Stimulated activated effector memory CD8-positive, alpha-beta T cell treated with anti-CD3 and anti-CD28 coated beads, Interleukin-12 subunit alpha, Interleukin-12 subunit beta, amount 100 ng/mL, for 72 hours (primary cell): Measurements from ENCODE around the gene ZNF358.

ENCODE experiments used
- ATAC-seq: fragments of 150-1000 bp; cut with Tn5 transposase; 2 replicates; pipeline ENCODE4 v1.10.0; 2021
- DNase-seq, 2 donors: peaks; one replicate each; pipeline ENCODE4 v3.0.0; 2021 to 2022; ENCODE audit warnings: low spot score in 2 of 2
- H3K27ac Mint-ChIP-seq: one replicate; pipeline ENCODE4 v1.8.0; 2022; ENCODE audit warnings: mild to moderate bottlenecking, mixed read lengths
- H3K36me3 Mint-ChIP-seq: one replicate; pipeline ENCODE4 v1.8.0; 2022; ENCODE audit warnings: mild to moderate bottlenecking, mixed read lengths
- H3K4me1 Mint-ChIP-seq: one replicate; pipeline ENCODE4 v1.8.0; 2022; ENCODE audit warnings: mixed read lengths
- H3K4me3 Mint-ChIP-seq: one replicate; pipeline ENCODE4 v1.8.0; 2022; ENCODE audit warnings: mild to moderate bottlenecking, mixed read lengths
- H3K9me3 Mint-ChIP-seq: one replicate; pipeline ENCODE4 v1.8.0; 2022; ENCODE audit warnings: mixed read lengths

The ZNF358 gene

GRCh38 chr19:7522072-7522922, 6.4 kb downstream of the ZNF358 start, which contains the start of gene MCOLN1:
TSS of gene MCOLN1 (plus strand) at chr19:7522624. CDS start at chr19:7522751, 127 bp downstream.
- Mint-ChIP-seq H3K9me3 (no peaks in the 10 kb centered on the region), H3K4me3 (peak within 1 kb of the TSS; percentile 75), H3K36me3 (peaks cover 33% of the 10 kb centered on the region), H3K4me1 (peaks cover 28% of the 10 kb centered on the region), H3K27ac (peak within 1 kb of the TSS; percentile 92)
- ATAC-seq: peak; percentile 89
- DNase-seq: peak; percentile 99

GRCh38 chr19:7522923-7523667, 7.2 kb downstream of the ZNF358 start:
- H3K4me3 Mint-ChIP-seq: peak overlapping the region; percentile 75
- H3K9me3 Mint-ChIP-seq: no peaks in the 10 kb centered on the region
- peak overlapping the region; percentile 92 for H3K27ac Mint-ChIP-seq
- peaks cover 20% of the 10 kb centered on the region for H3K4me1 Mint-ChIP-seq
- no peak for ATAC-seq
- no peak for DNase-seq
- peaks cover 29% of the 10 kb centered on the region for H3K36me3 Mint-ChIP-seq

- H3K27ac Mint-ChIP-seq: no peak overlapping the region
- no peak for DNase-seq
- H3K4me3 Mint-ChIP-seq: no peak overlapping the region
- H3K9me3 Mint-ChIP-seq: no peaks in the 10 kb centered on the region
- peaks cover 42% of the 10 kb centered on the region for H3K36me3 Mint-ChIP-seq
- no peak for ATAC-seq
- peaks cover 17% of the 10 kb centered on the region for H3K4me1 Mint-ChIP-seq
Observed at GRCh38 chr19:7524523-7524922, 8.6 kb downstream of the ZNF358 start.

DNA sequence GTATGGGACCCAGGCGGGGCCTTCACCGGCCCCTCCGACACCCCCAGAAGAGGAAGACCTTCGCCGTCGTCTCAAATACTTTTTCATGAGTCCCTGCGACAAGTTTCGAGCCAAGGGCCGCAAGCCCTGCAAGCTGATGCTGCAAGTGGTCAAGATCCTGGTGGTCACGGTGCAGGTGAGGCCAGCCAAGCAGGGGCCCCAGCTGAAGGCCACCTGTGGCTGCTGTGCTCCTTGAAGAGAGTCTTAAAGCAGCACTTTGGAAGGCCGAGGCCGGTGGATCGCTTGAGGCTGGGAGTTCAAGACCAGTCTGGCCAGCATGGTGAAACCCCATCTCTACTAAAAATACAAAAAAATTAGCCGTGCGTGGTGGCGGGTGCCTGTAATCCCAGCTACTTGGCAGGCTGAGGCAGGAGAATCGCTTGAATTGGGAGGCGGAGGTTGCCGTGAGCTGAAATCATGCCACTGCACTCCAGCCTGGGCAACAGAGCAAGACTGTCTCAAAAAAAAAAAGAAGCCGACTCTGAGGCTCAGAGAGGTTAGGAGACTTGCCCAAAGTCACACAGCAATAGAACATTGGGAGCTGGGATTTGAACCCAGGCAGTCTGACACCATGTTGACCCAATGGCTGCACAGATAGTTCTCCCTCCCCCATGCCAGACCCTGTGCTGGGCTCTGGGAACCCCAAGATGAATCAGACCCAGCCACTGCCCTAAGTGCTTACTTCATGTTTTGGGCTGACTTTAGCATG, 9.3 kb downstream of the ZNF358 start:
- no peaks in the 10 kb centered on the region for H3K9me3 Mint-ChIP-seq
- DNase-seq (no peak), ATAC-seq (no peak)
- H3K4me3 Mint-ChIP-seq: no peak overlapping the region
- H3K27ac Mint-ChIP-seq: no peak overlapping the region
- peaks cover 18% of the 10 kb centered on the region for H3K4me1 Mint-ChIP-seq
- H3K36me3 Mint-ChIP-seq: peaks cover 43% of the 10 kb centered on the region

GRCh38 chr19:7526059-7526929, 10.4 kb downstream of the ZNF358 start:
- no peak overlapping the region for H3K27ac Mint-ChIP-seq
- peaks cover 22% of the 10 kb centered on the region for H3K4me1 Mint-ChIP-seq
- DNase-seq: no peak
- no peak overlapping the region for H3K4me3 Mint-ChIP-seq
- H3K36me3 Mint-ChIP-seq: peaks cover 50% of the 10 kb centered on the region
- ATAC-seq: no peak
- no peaks in the 10 kb centered on the region for H3K9me3 Mint-ChIP-seq

DNA sequence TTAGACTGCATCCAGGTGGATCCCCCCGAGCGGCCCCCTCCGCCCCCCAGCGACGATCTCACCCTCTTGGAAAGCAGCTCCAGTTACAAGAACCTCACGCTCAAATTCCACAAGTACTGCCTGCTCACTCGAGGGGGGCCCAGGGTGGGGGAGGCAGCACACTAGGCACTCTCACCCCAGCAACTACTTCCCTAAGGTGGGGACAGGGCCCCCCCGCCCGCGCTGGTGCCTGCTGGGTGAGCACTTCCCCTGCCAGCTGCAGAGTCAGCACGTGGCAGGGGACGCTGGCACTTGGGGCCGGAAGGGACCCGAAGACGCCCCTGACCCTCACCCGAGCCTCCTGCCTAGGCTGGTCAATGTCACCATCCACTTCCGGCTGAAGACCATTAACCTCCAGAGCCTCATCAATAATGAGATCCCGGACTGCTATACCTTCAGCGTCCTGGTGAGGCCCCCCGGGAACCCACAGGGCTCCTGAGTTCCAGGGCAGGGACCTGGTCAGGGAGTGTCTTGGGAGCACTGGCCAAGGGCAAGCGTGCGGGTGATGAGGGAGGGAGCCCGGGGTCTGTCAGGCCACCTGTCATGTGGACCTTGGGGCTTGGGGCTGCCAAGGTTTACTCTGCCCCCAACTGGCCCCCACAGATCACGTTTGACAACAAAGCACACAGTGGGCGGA, 11.8 kb downstream of the ZNF358 start:
- DNase-seq (no peak), ATAC-seq (no peak)
- Mint-ChIP-seq H3K36me3 (peaks cover 39% of the 10 kb centered on the region), H3K4me3 (no peak overlapping the region), H3K27ac (no peak overlapping the region), H3K9me3 (no peaks in the 10 kb centered on the region), H3K4me1 (peaks cover 13% of the 10 kb centered on the region)

DNA sequence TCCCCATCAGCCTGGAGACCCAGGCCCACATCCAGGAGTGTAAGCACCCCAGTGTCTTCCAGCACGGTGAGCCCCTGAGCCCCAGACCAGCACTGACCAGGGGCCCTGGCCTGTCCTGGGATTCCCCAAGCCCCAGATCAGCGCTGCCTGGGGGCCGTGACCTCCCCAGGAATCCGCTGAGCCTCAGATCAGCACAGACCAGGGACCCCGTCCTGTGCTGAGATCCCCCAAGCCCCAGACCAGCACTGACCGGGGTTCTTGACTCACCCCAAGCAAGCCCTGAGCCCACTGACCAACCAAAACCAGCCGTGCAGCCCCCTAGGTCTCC, 12.3 kb downstream of the ZNF358 start:
- no peaks in the 10 kb centered on the region for H3K9me3 Mint-ChIP-seq
- peaks cover 34% of the 10 kb centered on the region for H3K36me3 Mint-ChIP-seq
- peaks cover 13% of the 10 kb centered on the region for H3K4me1 Mint-ChIP-seq
- peak; percentile 4 for ATAC-seq
- no peak overlapping the region for H3K27ac Mint-ChIP-seq
- DNase-seq: no peak
- H3K4me3 Mint-ChIP-seq: no peak overlapping the region

GRCh38 chr19:7528522-7529245, 12.8 kb downstream of the ZNF358 start:
- Mint-ChIP-seq H3K36me3 (peaks cover 33% of the 10 kb centered on the region), H3K27ac (no peak overlapping the region), H3K9me3 (no peaks in the 10 kb centered on the region), H3K4me3 (no peak overlapping the region), H3K4me1 (peaks cover 14% of the 10 kb centered on the region)
- DNase-seq (no peak), ATAC-seq (no peak)

GRCh38 chr19:7529246-7529600, 13.3 kb downstream of the ZNF358 start:
- Mint-ChIP-seq H3K27ac (no peak overlapping the region), H3K9me3 (no peaks in the 10 kb centered on the region), H3K4me1 (peaks cover 15% of the 10 kb centered on the region), H3K4me3 (no peak overlapping the region), H3K36me3 (peaks cover 35% of the 10 kb centered on the region)
- no peak for ATAC-seq
- no peak for DNase-seq

DNA sequence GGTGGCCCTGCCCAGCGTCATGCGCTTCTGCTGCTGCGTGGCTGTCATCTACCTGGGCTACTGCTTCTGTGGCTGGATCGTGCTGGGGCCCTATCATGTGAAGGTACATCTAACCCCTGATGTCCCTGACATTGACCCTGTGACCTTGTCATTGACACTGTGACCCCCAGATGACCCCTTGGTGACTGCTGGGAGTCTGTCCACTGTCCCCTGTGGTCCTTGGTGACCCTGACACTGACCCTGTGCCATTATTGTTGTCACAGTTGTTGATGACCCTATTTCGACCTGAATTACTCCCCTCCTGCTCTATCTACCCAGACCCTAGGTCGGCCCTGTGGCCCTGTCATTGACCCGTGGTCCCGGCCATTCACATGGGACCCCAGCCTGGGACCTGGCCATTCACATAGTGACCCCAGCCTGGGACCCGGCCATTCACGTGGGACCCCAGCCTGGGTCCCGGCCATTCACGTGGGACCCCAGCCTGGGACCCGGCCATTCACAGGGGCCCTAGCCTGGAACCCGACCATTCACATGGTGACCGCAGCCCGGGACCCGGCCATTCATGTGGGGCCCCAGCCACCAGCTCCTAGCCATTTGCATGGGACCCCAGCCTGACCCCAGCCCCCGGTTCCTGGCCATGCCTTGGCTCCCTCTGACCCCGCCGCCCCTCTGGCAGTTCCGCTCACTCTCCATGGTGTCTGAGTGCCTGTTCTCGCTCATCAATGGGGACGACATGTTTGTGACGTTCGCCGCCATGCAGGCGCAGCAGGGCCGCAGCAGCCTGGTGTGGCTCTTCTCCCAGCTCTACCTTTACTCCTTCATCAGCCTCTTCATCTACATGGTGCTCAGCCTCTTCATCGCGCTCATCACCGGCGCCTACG, 13.9 kb downstream of the ZNF358 start:
- Mint-ChIP-seq H3K4me3 (no peak overlapping the region), H3K36me3 (peaks cover 41% of the 10 kb centered on the region), H3K4me1 (peaks cover 15% of the 10 kb centered on the region), H3K9me3 (no peaks in the 10 kb centered on the region), H3K27ac (no peak overlapping the region)
- no peak for DNase-seq
- ATAC-seq: no peak

- DNase-seq (no peak), ATAC-seq (no peak)
- Mint-ChIP-seq H3K4me3 (peak overlapping the region; percentile 98), H3K27ac (peak overlapping the region; percentile 91), H3K4me1 (peaks cover 30% of the 10 kb centered on the region), H3K9me3 (no peaks in the 10 kb centered on the region), H3K36me3 (peaks cover 57% of the 10 kb centered on the region)
Observed at GRCh38 chr19:7533281-7533885, 17.5 kb downstream of the ZNF358 start.

GRCh38 chr19:7533925-7534480, 18.1 kb downstream of the ZNF358 start:
- Mint-ChIP-seq H3K4me1 (peaks cover 30% of the 10 kb centered on the region), H3K36me3 (peaks cover 57% of the 10 kb centered on the region), H3K4me3 (peak overlapping the region; percentile 98), H3K27ac (peak overlapping the region; percentile 91), H3K9me3 (no peaks in the 10 kb centered on the region)
- ATAC-seq (peak; percentile 68), DNase-seq (peak; percentile 55 to 86)
